DMS53 treated with DMSO at 0.1 percent for 48 hours (cell line): ENCODE measurements around the gene SPIN1.

Source experiments
- DNase-seq: peaks from one replicate; lab custom pipeline; 2025; ENCODE audit not compliant: unreplicated experiment; lab: John Stamatoyannopoulos, UW

Gene SPIN1

GRCh38 chr9:88433583-88434255, 45.5 kb downstream of the SPIN1 start:
- no peak for DNase-seq

DNA sequence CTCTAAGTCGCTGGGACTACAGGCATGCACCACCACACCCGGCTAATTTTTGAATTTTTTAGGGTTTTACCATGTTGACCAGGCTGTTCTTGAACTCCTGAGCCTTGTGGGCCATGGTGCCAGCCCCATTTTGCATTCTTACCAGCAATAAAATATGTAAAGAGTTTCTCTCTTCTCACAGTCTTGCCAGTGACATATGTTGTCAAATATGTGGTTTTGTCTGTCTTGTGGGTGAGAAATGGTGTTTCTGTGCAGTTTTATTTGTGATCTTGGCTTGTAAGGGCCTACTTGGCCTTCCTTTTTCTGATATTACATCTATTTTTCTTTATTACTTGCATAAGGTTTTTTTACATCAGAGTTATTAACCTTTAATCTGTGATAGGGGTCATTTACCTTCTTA, 47.1 kb downstream of the SPIN1 start:
- DNase-seq, result no peak

- DNase-seq, result no peak
Observed at GRCh38 chr9:88436379-88436778, 48.1 kb downstream of the SPIN1 start.

- DNase-seq, result no peak
Observed at GRCh38 chr9:88437210-88438146, 49.2 kb downstream of the SPIN1 start.

- no peak for DNase-seq
Observed at GRCh38 chr9:88438811-88439210, 50.6 kb downstream of the SPIN1 start.

DNA sequence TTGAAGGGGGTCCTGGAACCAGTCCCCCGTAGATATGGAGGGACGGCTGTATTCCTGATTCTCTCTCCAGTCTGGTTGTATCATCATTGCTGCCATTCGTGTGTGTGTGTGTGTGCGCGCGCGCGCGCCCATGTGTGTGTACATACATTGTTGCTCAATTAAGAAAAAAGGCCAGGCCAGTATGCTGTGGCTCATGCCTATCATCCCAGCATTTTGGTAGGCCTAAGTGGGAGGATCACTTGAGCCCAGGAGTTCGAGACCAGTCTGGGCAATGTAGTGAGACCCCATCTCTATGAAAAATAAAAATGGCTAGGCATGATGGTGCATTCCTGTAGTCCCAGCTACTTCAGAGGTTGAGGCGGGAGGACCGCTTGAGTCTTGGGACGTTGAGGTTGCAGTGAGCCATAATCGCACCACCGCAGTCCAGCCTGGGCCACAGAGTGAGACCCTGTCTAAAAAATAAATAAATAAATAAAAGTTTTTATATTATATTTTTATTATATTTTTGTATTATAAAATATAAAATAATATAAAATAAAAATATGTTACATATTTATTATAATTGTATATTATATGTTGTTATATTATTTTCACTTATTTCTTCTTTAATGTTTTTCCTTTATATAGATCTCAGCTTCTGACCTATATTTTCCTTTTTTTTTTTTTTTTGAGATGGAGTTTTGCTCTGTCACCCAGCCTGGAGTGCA, 53.2 kb downstream of the SPIN1 start:
- DNase-seq, result no peak

GRCh38 chr9:88443480-88444113, 55.4 kb downstream of the SPIN1 start:
- no peak for DNase-seq

- no peak for DNase-seq
Observed at GRCh38 chr9:88446728-88447127, 58.5 kb downstream of the SPIN1 start.

- DNase-seq, result no peak
Observed at GRCh38 chr9:88447431-88447830, 59.2 kb downstream of the SPIN1 start.

DNA sequence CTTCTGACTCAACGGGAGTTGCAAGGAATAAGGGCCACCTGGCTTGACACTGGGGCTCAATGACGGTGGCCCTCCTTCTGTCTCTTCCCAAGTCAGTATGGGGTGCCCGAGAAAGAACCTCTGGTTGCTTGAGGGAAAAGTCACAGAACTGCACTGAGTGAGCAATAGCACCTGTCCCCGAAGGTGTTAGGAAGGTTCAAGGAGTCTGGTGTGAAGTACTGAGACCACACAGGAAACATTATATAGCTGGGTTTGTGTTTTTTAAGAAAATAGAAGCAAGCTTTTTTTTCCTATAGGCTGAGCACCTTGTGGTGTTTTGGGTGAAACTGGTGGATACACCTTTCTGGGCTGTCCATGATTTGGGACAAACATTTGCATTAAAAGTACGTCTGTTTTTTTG, 62.9 kb downstream of the SPIN1 start:
- no peak for DNase-seq

- no peak for DNase-seq
Observed at GRCh38 chr9:88458716-88459465, 70.6 kb downstream of the SPIN1 start.

- no peak for DNase-seq
Observed at GRCh38 chr9:88460587-88461332, 72.5 kb downstream of the SPIN1 start.

- DNase-seq, result no peak
Observed at GRCh38 chr9:88462191-88462590, 73.9 kb downstream of the SPIN1 start.

DNA sequence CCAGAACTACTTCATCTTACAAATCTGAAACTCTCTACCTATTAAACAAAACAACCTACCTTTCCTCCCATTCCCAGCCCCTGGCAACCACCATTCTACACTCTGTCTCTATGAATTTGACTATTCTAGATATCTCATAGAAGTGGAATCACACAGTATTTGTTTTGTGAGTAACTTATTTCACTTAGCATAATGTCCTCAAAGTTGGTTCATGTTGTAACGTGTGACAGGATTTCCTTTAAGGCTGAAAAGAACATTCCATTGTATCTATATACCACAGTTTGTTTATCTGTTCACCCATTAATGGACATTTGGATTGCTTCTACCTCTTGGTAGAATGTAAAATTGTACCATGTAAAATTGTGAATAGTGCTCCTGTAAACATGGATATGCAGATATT, 76.6 kb downstream of the SPIN1 start:
- no peak for DNase-seq

DNA sequence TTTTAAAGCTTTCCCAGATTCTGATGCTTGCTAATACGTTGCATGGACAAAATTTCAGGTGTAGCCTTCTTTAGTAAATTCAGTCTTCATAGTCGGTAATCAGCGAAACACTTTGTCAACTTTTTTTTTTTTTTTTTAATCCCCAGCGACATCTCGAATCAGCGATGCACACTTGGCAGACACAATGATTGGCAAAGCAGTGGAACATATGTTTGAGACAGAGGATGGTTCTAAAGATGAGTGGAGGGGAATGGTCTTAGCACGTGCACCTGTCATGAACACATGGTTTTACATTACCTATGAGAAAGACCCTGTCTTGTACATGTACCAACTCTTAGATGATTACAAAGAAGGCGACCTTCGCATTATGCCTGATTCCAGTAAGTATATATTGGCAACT, 80.0 kb downstream of the SPIN1 start:
- no peak for DNase-seq

GRCh38 chr9:88476491-88477271, 88.4 kb downstream of the SPIN1 start:
- DNase-seq, result no peak

DNA sequence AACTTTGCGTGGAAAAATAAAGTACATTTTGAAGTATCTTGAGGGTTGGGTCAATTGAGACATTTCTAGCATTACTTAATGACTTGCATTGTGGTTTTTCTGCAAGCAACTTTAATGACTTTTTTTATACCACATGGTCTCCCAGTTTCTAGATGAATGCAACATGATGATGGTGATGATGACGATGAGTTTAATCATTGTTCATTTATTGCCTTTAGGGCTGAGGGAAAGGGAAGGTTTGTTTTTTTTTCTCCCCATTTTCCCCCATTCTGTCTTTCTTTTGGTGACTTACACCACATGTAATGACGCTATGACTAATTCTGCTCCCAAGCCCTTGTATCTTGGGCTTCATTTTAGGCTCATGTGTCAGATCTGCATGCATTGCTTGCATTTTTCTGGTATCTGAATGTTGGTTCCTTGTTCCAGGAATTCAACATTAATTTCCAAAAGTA, 89.1 kb downstream of the SPIN1 start:
- DNase-seq, result no peak

DNA sequence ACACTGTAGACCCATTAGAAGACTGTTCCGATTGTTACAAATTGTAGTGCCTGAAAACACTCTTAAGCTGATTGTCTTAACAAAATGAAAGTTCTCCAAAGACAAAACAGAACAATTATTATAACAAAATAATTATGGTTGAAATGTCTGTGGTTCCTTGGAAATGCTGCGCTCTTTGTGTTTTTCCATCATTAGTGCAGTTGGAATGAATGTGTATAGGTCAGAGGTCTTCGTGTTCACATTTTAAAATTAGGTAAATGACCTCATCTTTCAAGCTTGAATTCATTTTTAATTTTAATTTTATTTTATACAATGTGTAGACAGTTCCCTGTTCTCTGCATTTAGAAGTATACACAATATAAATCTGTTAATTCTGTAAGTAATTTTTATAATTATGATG, 90.0 kb downstream of the SPIN1 start:
- DNase-seq, result no peak

DNA sequence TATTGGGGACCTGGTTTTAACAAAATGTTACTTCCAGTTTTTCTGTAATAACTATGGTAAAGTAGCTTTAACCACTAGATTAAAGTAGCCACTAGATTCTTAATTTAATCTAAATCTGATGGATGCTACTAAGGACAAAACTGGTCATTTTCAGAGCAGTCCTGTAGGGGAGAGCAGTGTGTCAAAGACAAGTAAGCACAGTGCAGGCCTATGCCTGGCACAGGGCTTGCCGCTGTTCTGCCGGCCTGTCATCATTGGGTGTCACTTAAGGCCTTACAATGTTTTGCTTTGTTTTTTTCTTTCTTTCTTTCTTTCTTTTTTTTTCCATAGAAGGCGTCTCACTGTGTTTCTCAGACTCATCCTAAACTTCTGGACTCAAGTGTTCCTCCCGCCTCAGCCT, 93.7 kb downstream of the SPIN1 start:
- DNase-seq, result no peak
